ENCODE data around the gene SOX6. TPM values are rescaled to one million over a fixed set of nuclear protein-coding genes. Genes with fewer than 3 reads are reported as not detected.

The SOX6 gene
- polyA plus RNA-seq, 1 donor from 2014 or later, result 2.2 TPM

- Histone ChIP-seq H3F3A (ENCODE audit: insufficient read depth, low read length, poor library complexity, severe bottlenecking) (no peaks in the 10 kb centered on the region), H3K9me2 (ENCODE audit: insufficient read depth, low read length) (no peaks in the 10 kb centered on the region), H3K27me3 (ENCODE audit: insufficient read depth, low read depth, low read length) (no peaks in the 10 kb centered on the region), H3K9ac (ENCODE audit: low read length) (no peak overlapping the region), H2AFZ (ENCODE audit: low read depth, low read length) (no peak overlapping the region), H3K9me3 (ENCODE audit: low read length) (peaks cover 7% of the 10 kb centered on the region), H3K4me2 (ENCODE audit: low read length) (no peak overlapping the region), H4K20me1 (ENCODE audit: insufficient read depth) (no peaks in the 10 kb centered on the region), H3K36me3 (ENCODE audit: insufficient read depth, low read length) (no peaks in the 10 kb centered on the region), H3K27ac (ENCODE audit: low read length) (no peak overlapping the region), H3K4me3 (ENCODE audit: low read length) (no peak overlapping the region), H3K79me2 (replicated peaks; ENCODE audit: insufficient read depth, low read length) (no peaks in the 10 kb centered on the region)
- TF ChIP-seq MXI1 (conservative IDR thresholded peaks at IDR 0.05; ENCODE audit: poor library complexity, severe bottlenecking), result no peak
- no peak for TF ChIP-seq SMC3 (conservative IDR thresholded peaks at IDR 0.05; ENCODE audit: poor library complexity)
- no peak for TF ChIP-seq TAF1 (IDR thresholded peaks at IDR 0.05; ENCODE audit: low read depth)
These were observed 422.3 kb downstream of the SOX6 start for GRCh38 chr11:15933886-15934625.

DNA sequence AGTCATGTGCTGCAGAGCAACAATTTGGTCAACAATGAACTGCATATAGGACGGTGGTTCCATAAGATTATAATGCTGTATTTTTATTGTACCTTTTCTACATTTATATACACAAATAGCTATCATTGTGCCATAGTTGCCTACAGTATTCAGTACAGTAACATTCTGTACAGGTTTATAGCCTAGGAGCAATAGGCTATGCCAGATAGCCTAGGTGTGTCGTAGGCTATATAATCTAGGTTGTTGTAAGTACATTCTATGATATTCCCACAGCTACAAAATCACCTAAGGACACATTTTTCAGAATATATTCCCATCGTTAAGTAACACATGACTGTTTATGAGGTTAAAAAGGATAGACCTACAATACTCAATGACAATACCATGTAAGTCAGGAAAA is 423.9 kb downstream of the SOX6 start:
- Histone ChIP-seq H3K4me3 (ENCODE audit: low read length) (no peak overlapping the region), H4K20me1 (ENCODE audit: insufficient read depth) (no peaks in the 10 kb centered on the region), H3K79me2 (replicated peaks; ENCODE audit: insufficient read depth, low read length) (no peaks in the 10 kb centered on the region), H3F3A (ENCODE audit: insufficient read depth, low read length, poor library complexity, severe bottlenecking) (no peaks in the 10 kb centered on the region), H3K9ac (ENCODE audit: low read length) (no peak overlapping the region), H3K4me2 (ENCODE audit: low read length) (no peak overlapping the region), H3K9me3 (ENCODE audit: low read length) (peaks cover 7% of the 10 kb centered on the region), H3K27me3 (ENCODE audit: insufficient read depth, low read depth, low read length) (no peaks in the 10 kb centered on the region), H3K27ac (ENCODE audit: low read length) (no peak overlapping the region), H3K36me3 (ENCODE audit: insufficient read depth, low read length) (no peaks in the 10 kb centered on the region), H3K9me2 (ENCODE audit: insufficient read depth, low read length) (no peaks in the 10 kb centered on the region), H2AFZ (ENCODE audit: low read depth, low read length) (no peak overlapping the region)
- TF ChIP-seq REST (IDR thresholded peaks at IDR 0.05; ENCODE audit: borderline replicate concordance), result no peak
- TF ChIP-seq RAD21 (conservative IDR thresholded peaks at IDR 0.05), result no peak
- no peak for TF ChIP-seq TAF1 (IDR thresholded peaks at IDR 0.05; ENCODE audit: low read depth)
- TF ChIP-seq EZH2 (IDR thresholded peaks at IDR 0.05; ENCODE audit: borderline replicate concordance, insufficient read depth, low read length, poor library complexity, severe bottlenecking), result no peak
- no peak for TF ChIP-seq SMC3 (conservative IDR thresholded peaks at IDR 0.05; ENCODE audit: poor library complexity)
- TF ChIP-seq, protein P1, sequence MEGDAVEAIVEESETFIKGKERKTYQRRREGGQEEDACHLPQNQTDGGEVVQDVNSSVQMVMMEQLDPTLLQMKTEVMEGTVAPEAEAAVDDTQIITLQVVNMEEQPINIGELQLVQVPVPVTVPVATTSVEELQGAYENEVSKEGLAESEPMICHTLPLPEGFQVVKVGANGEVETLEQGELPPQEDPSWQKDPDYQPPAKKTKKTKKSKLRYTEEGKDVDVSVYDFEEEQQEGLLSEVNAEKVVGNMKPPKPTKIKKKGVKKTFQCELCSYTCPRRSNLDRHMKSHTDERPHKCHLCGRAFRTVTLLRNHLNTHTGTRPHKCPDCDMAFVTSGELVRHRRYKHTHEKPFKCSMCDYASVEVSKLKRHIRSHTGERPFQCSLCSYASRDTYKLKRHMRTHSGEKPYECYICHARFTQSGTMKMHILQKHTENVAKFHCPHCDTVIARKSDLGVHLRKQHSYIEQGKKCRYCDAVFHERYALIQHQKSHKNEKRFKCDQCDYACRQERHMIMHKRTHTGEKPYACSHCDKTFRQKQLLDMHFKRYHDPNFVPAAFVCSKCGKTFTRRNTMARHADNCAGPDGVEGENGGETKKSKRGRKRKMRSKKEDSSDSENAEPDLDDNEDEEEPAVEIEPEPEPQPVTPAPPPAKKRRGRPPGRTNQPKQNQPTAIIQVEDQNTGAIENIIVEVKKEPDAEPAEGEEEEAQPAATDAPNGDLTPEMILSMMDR (IDR thresholded peaks at IDR 0.05; ENCODE audit: poor library complexity, severe bottlenecking), result no peak
- TF ChIP-seq MXI1 (conservative IDR thresholded peaks at IDR 0.05; ENCODE audit: poor library complexity, severe bottlenecking), result no peak
- TF ChIP-seq EP300 (conservative IDR thresholded peaks at IDR 0.05; ENCODE audit: poor library complexity, severe bottlenecking), result no peak
- no peak for TF ChIP-seq POLR2AphosphoS5 (IDR thresholded peaks at IDR 0.05)
